HCT116 (cell line): ENCODE measurements around the gene CDK14. TPM values are rescaled to one million over a fixed set of nuclear protein-coding genes. Genes with fewer than 3 reads are reported as not detected.

ENCODE experiments used
- ATAC-seq: fragments of 200-7000 bp; cut with Tn5 transposase; 2 replicates; pipeline ENCODE4 v1.9.1; 2020; ENCODE audit warnings: mild to moderate bottlenecking, moderate library complexity
- BruUV-seq: library from RNA; stranded (reverse); fragments of 400-500 nt; replicated peaks from 2 replicates; lab custom pipeline; 2021; lab: Mats Ljungman, UMichigan
- CTCF ChIA-PET: fragments of 300-600 bp; sonication (Branson Sonifier 250); formaldehyde crosslinking; loops from one replicate; lab custom pipeline; 2021; ENCODE audit warnings: antibody characterized with exemption; lab: Charles Lee
- POLR2A ChIA-PET: fragments of 300-600, 350-600 bp; sonication (Branson Sonifier 250); formaldehyde crosslinking; loops from one replicate; lab custom pipeline; 2021; ENCODE audit warnings: antibody characterized with exemption; lab: Charles Lee
- RAD21 ChIA-PET, 2 experiments: fragments of 300-600 bp; sonication (Branson Sonifier 250); formaldehyde crosslinking; loops; one replicate each; lab custom pipeline; 2023; ENCODE audit warnings: low total read pairs in 2 of 2; ENCODE audit not compliant: uncharacterized antibody in 2 of 2, unreplicated experiment in 2 of 2, low non-redundant PET in 1 of 2; lab: Charles Lee
- DNase-seq: peaks from one replicate; pipeline ENCODE4 v3.0.0-alpha.2; 2010; ENCODE audit warnings: low read depth, low spot score
- H2AFZ ChIP-seq: fragments of 200-600 bp; shearing (Covaris generic), sonication (generic); 2 replicates; pipeline ENCODE4 v1.6.1; 2017; ENCODE audit warnings: low read depth, mixed run types, mixed read lengths, antibody characterized with exemption, low read length; ENCODE audit not compliant: poor library complexity, severe bottlenecking
- H3K27ac ChIP-seq: 2 replicates; pipeline ENCODE4 v1.5.1; 2012; ENCODE audit warnings: low read depth, low read length
- H3K27me3 ChIP-seq: fragments of 200-600 bp; sonication (generic); 2 replicates; pipeline ENCODE4 v1.6.1; 2016; ENCODE audit warnings: mixed run types, low read length, mixed read lengths; ENCODE audit not compliant: insufficient read depth
- H3K36me3 ChIP-seq, 2 experiments: fragments of 200-500 bp in 1 of 2; fragments of 200-600 bp in 1 of 2; sonication (Bioruptor generic) in 1 of 2; sonication (generic) in 1 of 2; 2 replicates each; pipeline versions ENCODE4 v1.5.1 to v1.6.1; 2014 to 2016; ENCODE audit warnings: low read length in 2 of 2, inconsistent platforms in 1 of 2, mixed read lengths in 1 of 2, mixed run types in 1 of 2; ENCODE audit not compliant: insufficient read depth in 2 of 2, control insufficient read depth in 1 of 2
- H3K4me1 ChIP-seq, 2 experiments: fragments of 200-600 bp in 1 of 2; sonication (generic) in 1 of 2; 2 replicates each; pipeline versions ENCODE4 v1.5.1 to v1.6.1; 2012 to 2017; ENCODE audit warnings: low read length in 2 of 2, inconsistent platforms in 1 of 2, mild to moderate bottlenecking in 1 of 2, mixed read lengths in 1 of 2, mixed run types in 1 of 2, moderate library complexity in 1 of 2; ENCODE audit not compliant: insufficient read depth in 2 of 2, control insufficient read depth in 1 of 2
- H3K4me2 ChIP-seq: fragments of 200-600 bp; sonication (generic); 2 replicates; pipeline ENCODE4 v1.6.1; 2017; ENCODE audit warnings: mixed run types, low read length, mixed read lengths
- H3K4me3 ChIP-seq, 2 experiments: fragments of 200-600 bp in 1 of 2; sonication (generic) in 1 of 2; replicated peaks in 1 of 2; 2 replicates each; pipeline ENCODE4 v1.5.1; 2011 to 2016; ENCODE audit warnings: low read length in 2 of 2, control low read depth in 1 of 2, low read depth in 1 of 2, mild to moderate bottlenecking in 1 of 2, mixed read lengths in 1 of 2, mixed run types in 1 of 2
- H3K79me2 ChIP-seq: fragments of 200-600 bp; sonication (generic); 2 replicates; pipeline ENCODE4 v1.6.1; 2017; ENCODE audit warnings: mild to moderate bottlenecking, mixed run types, low read length, moderate library complexity, mixed read lengths; ENCODE audit not compliant: insufficient read depth
- H3K9ac ChIP-seq: fragments of 200-600 bp; sonication (generic); 2 replicates; pipeline ENCODE4 v1.6.1; 2016; ENCODE audit warnings: low read length, mixed read lengths
- H3K9me2 ChIP-seq: fragments of 200-600 bp; sonication (generic), shearing (Covaris generic); 2 replicates; pipeline ENCODE4 v1.6.1; 2017; ENCODE audit warnings: mixed run types, mild to moderate bottlenecking, moderate library complexity; ENCODE audit not compliant: insufficient read depth
- H3K9me3 ChIP-seq, 2 experiments: fragments of 200-500 bp in 1 of 2; fragments of 200-600 bp in 1 of 2; sonication (Bioruptor generic) in 1 of 2; sonication (generic) in 1 of 2; 2 replicates each; pipeline ENCODE4 v1.6.1; 2014 to 2017; ENCODE audit warnings: low read length in 2 of 2, mixed read lengths in 2 of 2, inconsistent platforms in 1 of 2, low read depth in 1 of 2, mild to moderate bottlenecking in 1 of 2, mixed run types in 1 of 2, moderate library complexity in 1 of 2; ENCODE audit not compliant: control insufficient read depth in 1 of 2, insufficient read depth in 1 of 2
- H4K20me1 ChIP-seq: fragments of 200-600 bp; sonication (generic), shearing (Covaris generic); 2 replicates; pipeline ENCODE4 v1.6.1; 2017; ENCODE audit warnings: mixed run types, mild to moderate bottlenecking, moderate library complexity; ENCODE audit not compliant: insufficient read depth
- CBX3 ChIP-seq: IDR thresholded peaks from 2 replicates; pipeline ENCODE4 v1.6.1; 2012; ENCODE audit warnings: low read depth
- CEBPB ChIP-seq: IDR thresholded peaks from 2 replicates; pipeline ENCODE4 v1.6.1; 2012; ENCODE audit warnings: low read depth
- EGR1 ChIP-seq: IDR thresholded peaks from 2 replicates; pipeline ENCODE4 v1.6.1; 2012; ENCODE audit warnings: low read depth
- EZH2 ChIP-seq: fragments of 200-600 bp; sonication (generic); IDR thresholded peaks from 2 replicates; pipeline ENCODE4 v1.6.1; 2017; ENCODE audit warnings: antibody characterized with exemption, mixed run types
- EZH2phosphoT487 ChIP-seq: fragments of 200-600 bp; IDR thresholded peaks from 2 replicates; pipeline ENCODE4 v1.6.1; 2018; ENCODE audit warnings: antibody characterized with exemption, borderline replicate concordance
- MAX ChIP-seq: IDR thresholded peaks from 2 replicates; pipeline ENCODE4 v1.6.1; 2012
- POLR2A ChIP-seq: IDR thresholded peaks from 2 replicates; pipeline ENCODE4 v1.7.0; 2011; ENCODE audit warnings: borderline replicate concordance; ENCODE audit not compliant: insufficient read depth, insufficient read length; ENCODE audit errors: extremely low read depth
- POLR2AphosphoS5 ChIP-seq: IDR thresholded peaks from 2 replicates; pipeline ENCODE4 v1.6.1; 2011; ENCODE audit warnings: mild to moderate bottlenecking, low read depth, low read length, moderate library complexity
- RAD21 ChIP-seq: IDR thresholded peaks from 2 replicates; pipeline ENCODE4 v1.6.1; 2012; ENCODE audit warnings: low read depth, mild to moderate bottlenecking
- REST ChIP-seq: IDR thresholded peaks from 2 replicates; pipeline ENCODE4 v1.6.1; 2012; ENCODE audit warnings: low read depth
- SIN3A ChIP-seq: IDR thresholded peaks from 2 replicates; pipeline ENCODE4 v1.6.1; 2012; ENCODE audit warnings: low read depth
- SP1 ChIP-seq: IDR thresholded peaks from 2 replicates; pipeline ENCODE4 v1.6.1; 2012; ENCODE audit warnings: low read depth
- SRF ChIP-seq: IDR thresholded peaks from 2 replicates; pipeline ENCODE4 v1.6.1; 2012; ENCODE audit warnings: low read depth
- TCF7L2 ChIP-seq: IDR thresholded peaks from 2 replicates; pipeline ENCODE4 v1.7.0; 2011; ENCODE audit warnings: borderline replicate concordance, inconsistent platforms; ENCODE audit not compliant: insufficient read depth, insufficient read length; ENCODE audit errors: extremely low read depth
- ZBTB33 ChIP-seq: IDR thresholded peaks from 2 replicates; pipeline ENCODE4 v1.6.1; 2011; ENCODE audit warnings: mild to moderate bottlenecking, low read length, moderate library complexity; ENCODE audit not compliant: insufficient replicate concordance; ENCODE audit errors: extremely low read depth
- intact Hi-C: fragments of 100-400 bp; cut with micrococcal nuclease; formaldehyde crosslinking; loops from 2 replicates; pipeline ENCODE4 v1.10.0; 2022
- total RNA-seq: library from RNA; stranded (reverse); gene quantifications from one replicate; pipeline ENCODE4 v1.2.1, GENCODE V29; 2021; ENCODE audit not compliant: unreplicated experiment
- TF ChIP-seq, protein P1 (sequence below), 3 experiments: fragments of 200-600 bp in 1 of 3; sonication (generic) in 1 of 3; IDR thresholded peaks in 2 of 3; conservative IDR thresholded peaks in 1 of 3; 2 replicates each; pipeline ENCODE4 v1.5.1; 2012 to 2017; ENCODE audit warnings: low read depth in 2 of 3, low read length in 2 of 3, antibody characterized with exemption in 1 of 3, borderline replicate concordance in 1 of 3, control low read depth in 1 of 3, mild to moderate bottlenecking in 1 of 3, mixed read lengths in 1 of 3, mixed run types in 1 of 3, moderate library complexity in 1 of 3; ENCODE audit not compliant: insufficient read depth in 1 of 3

CDK14 gene
- total RNA-seq, 1 experiment from 2014 or later = 10.2 TPM

- H4K20me1 ChIP-seq = no peaks in the 10 kb centered on the region
Observed at GRCh38 chr7:90859521-90859920, 263.4 kb downstream of the CDK14 start.

More at GRCh38 chr7:90859521-90859920, 263.4 kb downstream of the CDK14 start:
- intact Hi-C loops = no loop called here
- no peaks in the 10 kb centered on the region for H3K4me1 ChIP-seq
- no TSS peak for BruUV-seq
- H2AFZ ChIP-seq = no peak overlapping the region
- H3K27ac ChIP-seq = no peak overlapping the region
- H3K4me3 ChIP-seq = no peak overlapping the region
- ChIA-PET POLR2A (no interaction called here), RAD21 (no interaction called here), CTCF (no interaction called here)
- H3K4me2 ChIP-seq = no peak overlapping the region
- TF ChIP-seq SP1 (no peak), EZH2phosphoT487 (no peak), MAX (no peak), SRF (no peak), POLR2A (no peak), CEBPB (no peak), EGR1 (no peak), CBX3 (no peak), RAD21 (no peak), EZH2 (no peak), ZBTB33 (no peak), POLR2AphosphoS5 (no peak), TCF7L2 (no peak), SIN3A (no peak), REST (no peak)
- TF ChIP-seq, protein P1, sequence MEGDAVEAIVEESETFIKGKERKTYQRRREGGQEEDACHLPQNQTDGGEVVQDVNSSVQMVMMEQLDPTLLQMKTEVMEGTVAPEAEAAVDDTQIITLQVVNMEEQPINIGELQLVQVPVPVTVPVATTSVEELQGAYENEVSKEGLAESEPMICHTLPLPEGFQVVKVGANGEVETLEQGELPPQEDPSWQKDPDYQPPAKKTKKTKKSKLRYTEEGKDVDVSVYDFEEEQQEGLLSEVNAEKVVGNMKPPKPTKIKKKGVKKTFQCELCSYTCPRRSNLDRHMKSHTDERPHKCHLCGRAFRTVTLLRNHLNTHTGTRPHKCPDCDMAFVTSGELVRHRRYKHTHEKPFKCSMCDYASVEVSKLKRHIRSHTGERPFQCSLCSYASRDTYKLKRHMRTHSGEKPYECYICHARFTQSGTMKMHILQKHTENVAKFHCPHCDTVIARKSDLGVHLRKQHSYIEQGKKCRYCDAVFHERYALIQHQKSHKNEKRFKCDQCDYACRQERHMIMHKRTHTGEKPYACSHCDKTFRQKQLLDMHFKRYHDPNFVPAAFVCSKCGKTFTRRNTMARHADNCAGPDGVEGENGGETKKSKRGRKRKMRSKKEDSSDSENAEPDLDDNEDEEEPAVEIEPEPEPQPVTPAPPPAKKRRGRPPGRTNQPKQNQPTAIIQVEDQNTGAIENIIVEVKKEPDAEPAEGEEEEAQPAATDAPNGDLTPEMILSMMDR (IDR thresholded peaks at IDR 0.05 in 2 of 3, conservative IDR thresholded peaks at IDR 0.05 in 1 of 3; ENCODE audit: borderline replicate concordance in 1 of 3, insufficient read depth in 1 of 3, low read depth in 2 of 3, low read length in 2 of 3) = no peak
- no peaks in the 10 kb centered on the region for H3K9me2 ChIP-seq
- no peak overlapping the region for H3K9ac ChIP-seq
- H3K36me3 ChIP-seq = no peaks in the 10 kb centered on the region
- no peaks in the 10 kb centered on the region for H3K79me2 ChIP-seq
- ATAC-seq = no peak
- H3K27me3 ChIP-seq = no peaks in the 10 kb centered on the region
- no peak for DNase-seq
- H3K9me3 ChIP-seq = no peaks in the 10 kb centered on the region
